Measurements from ENCODE around the gene PIKFYVE.
A peak's percentile ranks its signal among the peaks of the same experiment; 100 is the strongest.
"Not testable (repeated sequence)": the region's sequence is repeated elsewhere in the genome, so short reads cannot be mapped to it uniquely, and the experiment has no call there.

The PIKFYVE gene

GRCh38 chr2:208254871-208255556 is 11.0 kb upstream of the PIKFYVE start, which contains the start of gene IDH1:
TSS of gene IDH1 (minus strand) at chr2:208255071. CDS start at chr2:208251551, 3,520 bp downstream.
- H3K4me3 ChIP-seq (ENCODE audit: low read depth, low read length) = peak within 1 kb of the TSS; percentile 94

- peak overlapping the region; percentile 94 for H3K4me3 ChIP-seq (ENCODE audit: low read depth, low read length)
Observed at GRCh38 chr2:208255557-208256106, 10.4 kb upstream of the PIKFYVE start.

- no peak overlapping the region for H3K4me3 ChIP-seq (ENCODE audit: low read depth, low read length)
Observed at GRCh38 chr2:208256192-208256782, 9.8 kb upstream of the PIKFYVE start.

- H3K4me3 ChIP-seq (ENCODE audit: low read depth, low read length) = not testable (repeated sequence)
Observed at GRCh38 chr2:208256849-208257813, 8.9 kb upstream of the PIKFYVE start.

GRCh38 chr2:208265371-208265800 is 669 bp upstream of the PIKFYVE start:
- peak overlapping the region; percentile 65 for H3K4me3 ChIP-seq (ENCODE audit: low read depth, low read length)

GRCh38 chr2:208266553-208266893 is 468 bp downstream of the PIKFYVE start:
- H3K4me3 ChIP-seq (ENCODE audit: low read depth, low read length) = peak overlapping the region; percentile 82

- H3K4me3 ChIP-seq (ENCODE audit: low read depth, low read length) = peak overlapping the region; percentile 82
Observed at GRCh38 chr2:208266936-208267335, 881 bp downstream of the PIKFYVE start.

- H3K4me3 ChIP-seq (ENCODE audit: low read depth, low read length) = not testable (repeated sequence)
Observed at GRCh38 chr2:208267526-208267925, 1.5 kb downstream of the PIKFYVE start.

- H3K4me3 ChIP-seq (ENCODE audit: low read depth, low read length) = no peak overlapping the region
Observed at GRCh38 chr2:208268156-208268952, 2.3 kb downstream of the PIKFYVE start.

- H3K4me3 ChIP-seq (ENCODE audit: low read depth, low read length) = no peak overlapping the region
Observed at GRCh38 chr2:208269091-208269490, 3.0 kb downstream of the PIKFYVE start.

GRCh38 chr2:208274748-208275147 is 8.7 kb downstream of the PIKFYVE start:
- no peak overlapping the region for H3K4me3 ChIP-seq (ENCODE audit: low read depth, low read length)

GRCh38 chr2:208278549-208278948 is 12.5 kb downstream of the PIKFYVE start:
- no peak overlapping the region for H3K4me3 ChIP-seq (ENCODE audit: low read depth, low read length)

GRCh38 chr2:208279236-208279635 is 13.2 kb downstream of the PIKFYVE start:
- H3K4me3 ChIP-seq (ENCODE audit: low read depth, low read length) = no peak overlapping the region

GRCh38 chr2:208280234-208280633 is 14.2 kb downstream of the PIKFYVE start:
- H3K4me3 ChIP-seq (ENCODE audit: low read depth, low read length) = no peak overlapping the region

- no peak overlapping the region for H3K4me3 ChIP-seq (ENCODE audit: low read depth, low read length)
Observed at GRCh38 chr2:208280933-208281332, 14.9 kb downstream of the PIKFYVE start.

GRCh38 chr2:208285853-208286252 is 19.8 kb downstream of the PIKFYVE start:
- H3K4me3 ChIP-seq (ENCODE audit: low read depth, low read length) = no peak overlapping the region

GRCh38 chr2:208294482-208295024 is 28.5 kb downstream of the PIKFYVE start:
- no peak overlapping the region for H3K4me3 ChIP-seq (ENCODE audit: low read depth, low read length)

GRCh38 chr2:208295834-208296233 is 29.8 kb downstream of the PIKFYVE start:
- no peak overlapping the region for H3K4me3 ChIP-seq (ENCODE audit: low read depth, low read length)

- no peak overlapping the region for H3K4me3 ChIP-seq (ENCODE audit: low read depth, low read length)
Observed at GRCh38 chr2:208296610-208297009, 30.6 kb downstream of the PIKFYVE start.

GRCh38 chr2:208297961-208298360 is 31.9 kb downstream of the PIKFYVE start:
- no peak overlapping the region for H3K4me3 ChIP-seq (ENCODE audit: low read depth, low read length)
